PC-9 (cell line): ENCODE measurements around the gene RCOR1. TPM values are rescaled to one million over a fixed set of nuclear protein-coding genes. Genes with fewer than 3 reads are reported as not detected.

Experiments used
- BruUV-seq: library from RNA; stranded (reverse); fragments of 400-500 nt; replicated peaks from 2 replicates; lab custom pipeline; 2021; lab: Mats Ljungman, UMichigan
- CTCF ChIA-PET: fragments of 300-600 bp; sonication (Branson Sonifier 250); formaldehyde crosslinking; loops from one replicate; lab custom pipeline; 2022; ENCODE audit warnings: antibody characterized with exemption; lab: Charles Lee
- POLR2A ChIA-PET: fragments of 300-600 bp; sonication (Branson Sonifier 250); formaldehyde crosslinking; loops from one replicate; lab custom pipeline; 2022; ENCODE audit warnings: antibody characterized with exemption; ENCODE audit not compliant: unreplicated experiment; lab: Charles Lee
- DNase-seq, 2 experiments: peaks; one replicate each; pipeline versions ENCODE4 v3.0.0 to v3.0.0-alpha.2; 2015 to 2022; ENCODE audit warnings: mixed read lengths in 1 of 2
- H2AFZ ChIP-seq: fragments of 200-600 bp; sonication (generic); 2 replicates; pipeline ENCODE4 v1.8.1; 2017; ENCODE audit warnings: antibody characterized with exemption
- H3F3A ChIP-seq: fragments of 200-600 bp; sonication (generic); 2 replicates; pipeline ENCODE4 v1.8.1; 2017; ENCODE audit warnings: antibody characterized with exemption, mild to moderate bottlenecking, low read depth; ENCODE audit not compliant: insufficient read depth
- H3K27ac ChIP-seq: fragments of 200-600 bp; sonication (generic); 2 replicates; pipeline ENCODE4 v1.6.1; 2016; ENCODE audit warnings: mixed run types
- H3K27me3 ChIP-seq: fragments of 200-600 bp; sonication (generic); 2 replicates; pipeline ENCODE4 v1.6.1; 2016; ENCODE audit warnings: low read depth, mixed run types; ENCODE audit not compliant: insufficient read depth
- H3K36me3 ChIP-seq: fragments of 200-600 bp; sonication (generic); 2 replicates; pipeline ENCODE4 v1.6.1; 2016; ENCODE audit warnings: low read depth, mixed run types
- H3K4me1 ChIP-seq: fragments of 200-600 bp; sonication (generic); replicated peaks from 2 replicates; pipeline ENCODE4 v1.6.1; 2016; ENCODE audit warnings: mixed run types; ENCODE audit not compliant: insufficient read depth
- H3K4me2 ChIP-seq: fragments of 200-600 bp; sonication (generic); 2 replicates; pipeline ENCODE4 v1.6.1; 2017; ENCODE audit warnings: mixed run types
- H3K4me3 ChIP-seq: fragments of 200-600 bp; sonication (generic); 2 replicates; pipeline ENCODE4 v1.6.1; 2016; ENCODE audit warnings: mixed run types
- H3K79me2 ChIP-seq: fragments of 200-600 bp; sonication (generic); 2 replicates; pipeline ENCODE4 v1.6.1; 2017; ENCODE audit warnings: low read depth, mixed run types
- H3K9me2 ChIP-seq: fragments of 200-600 bp; sonication (generic); 2 replicates; pipeline ENCODE4 v1.8.1; 2017; ENCODE audit warnings: mild to moderate bottlenecking; ENCODE audit not compliant: insufficient read depth
- H3K9me3 ChIP-seq: fragments of 200-600 bp; sonication (generic); 2 replicates; pipeline ENCODE4 v1.8.1; 2016; ENCODE audit warnings: low read depth; ENCODE audit not compliant: insufficient read depth
- H4K20me1 ChIP-seq: fragments of 200-600 bp; sonication (generic); 2 replicates; pipeline ENCODE4 v1.8.1; 2017; ENCODE audit not compliant: insufficient read depth
- EZH2 ChIP-seq: fragments of 200-600 bp; sonication (generic); IDR thresholded peaks from 2 replicates; pipeline ENCODE4 v1.8.0; 2017; ENCODE audit warnings: antibody characterized with exemption, low read depth
- intact Hi-C: fragments of 100-400 bp; cut with micrococcal nuclease; formaldehyde crosslinking; loops from one replicate; pipeline ENCODE4 v1.10.0; 2022; ENCODE audit not compliant: unreplicated experiment
- total RNA-seq: library from RNA; stranded (reverse); gene quantifications from 2 replicates; pipeline ENCODE4 v1.2.3, GENCODE V29; 2021
- TF ChIP-seq, protein P1 (sequence below): fragments of 200-600 bp; sonication (generic); conservative IDR thresholded peaks from 2 replicates; pipeline ENCODE4 v1.6.1; 2017; ENCODE audit warnings: mixed run types, antibody characterized with exemption, mild to moderate bottlenecking, moderate library complexity

The RCOR1 gene
- total RNA-seq, 1 experiment from 2014 or later = 67.2 TPM

DNA sequence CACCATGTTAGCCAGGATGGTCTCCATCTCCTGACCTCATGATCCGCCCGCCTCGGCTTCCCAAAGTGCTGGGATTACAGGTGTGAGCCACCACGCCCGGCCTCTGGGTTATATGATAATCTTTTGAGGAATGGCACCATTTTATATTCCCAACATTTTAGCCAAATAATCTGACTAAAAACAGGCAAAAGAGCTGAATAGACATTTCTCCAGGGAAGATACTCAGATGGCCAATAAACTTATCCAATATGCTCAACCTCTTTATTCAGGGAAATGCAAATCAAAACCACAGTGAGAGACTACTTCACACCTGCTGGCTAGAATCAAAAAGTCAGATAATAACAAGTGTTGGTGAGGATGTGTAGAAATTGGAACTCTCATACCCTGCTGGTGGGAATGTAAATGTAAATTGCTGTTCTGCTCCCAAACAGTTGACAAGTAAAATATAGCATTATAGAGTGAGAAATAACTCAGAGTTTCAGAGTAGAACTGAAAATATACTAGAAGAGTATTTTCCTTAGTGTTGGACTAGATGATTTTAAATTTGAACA is 80.0 kb downstream of the RCOR1 start:
- intact Hi-C loops = no loop called here
- TF ChIP-seq EZH2 = no peak
- TF ChIP-seq, protein P1, sequence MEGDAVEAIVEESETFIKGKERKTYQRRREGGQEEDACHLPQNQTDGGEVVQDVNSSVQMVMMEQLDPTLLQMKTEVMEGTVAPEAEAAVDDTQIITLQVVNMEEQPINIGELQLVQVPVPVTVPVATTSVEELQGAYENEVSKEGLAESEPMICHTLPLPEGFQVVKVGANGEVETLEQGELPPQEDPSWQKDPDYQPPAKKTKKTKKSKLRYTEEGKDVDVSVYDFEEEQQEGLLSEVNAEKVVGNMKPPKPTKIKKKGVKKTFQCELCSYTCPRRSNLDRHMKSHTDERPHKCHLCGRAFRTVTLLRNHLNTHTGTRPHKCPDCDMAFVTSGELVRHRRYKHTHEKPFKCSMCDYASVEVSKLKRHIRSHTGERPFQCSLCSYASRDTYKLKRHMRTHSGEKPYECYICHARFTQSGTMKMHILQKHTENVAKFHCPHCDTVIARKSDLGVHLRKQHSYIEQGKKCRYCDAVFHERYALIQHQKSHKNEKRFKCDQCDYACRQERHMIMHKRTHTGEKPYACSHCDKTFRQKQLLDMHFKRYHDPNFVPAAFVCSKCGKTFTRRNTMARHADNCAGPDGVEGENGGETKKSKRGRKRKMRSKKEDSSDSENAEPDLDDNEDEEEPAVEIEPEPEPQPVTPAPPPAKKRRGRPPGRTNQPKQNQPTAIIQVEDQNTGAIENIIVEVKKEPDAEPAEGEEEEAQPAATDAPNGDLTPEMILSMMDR = no peak; the same call in 1 of the 2 replicates
- peaks cover 60% of the 10 kb centered on the region for H3F3A ChIP-seq
- no peaks in the 10 kb centered on the region for H3K4me1 ChIP-seq
- peaks cover 44% of the 10 kb centered on the region for H4K20me1 ChIP-seq
- ChIA-PET CTCF (no interaction called here), POLR2A (interaction anchor here (0.6 kb wide), 1 partner anchor 39 kb away, joined by 9 read pairs; no protein-coding TSS in a partner anchor)
- peaks cover 9% of the 10 kb centered on the region; the same call in 1 of the 2 replicates for H3K36me3 ChIP-seq
- H3K9me2 ChIP-seq = no peaks in the 10 kb centered on the region
- no peaks in the 10 kb centered on the region for H3K27me3 ChIP-seq
- H2AFZ ChIP-seq = no peak overlapping the region
- no peak overlapping the region for H3K4me3 ChIP-seq
- BruUV-seq = no TSS peak
- H3K79me2 ChIP-seq = peaks cover 77% of the 10 kb centered on the region
- no peak overlapping the region for H3K4me2 ChIP-seq
- no peak overlapping the region for H3K27ac ChIP-seq
- no peaks in the 10 kb centered on the region for H3K9me3 ChIP-seq
- DNase-seq = no peak

GRCh38 chr14:102675396-102675795 is 82.9 kb downstream of the RCOR1 start:
- Histone ChIP-seq H3K4me1 (no peaks in the 10 kb centered on the region), H3K9me2 (no peaks in the 10 kb centered on the region), H3K4me3 (no peak overlapping the region), H4K20me1 (peaks cover 52% of the 10 kb centered on the region), H3K27ac (0 out of 2 replicates have a peak overlapping the region, but pooled peaks have one; percentile 3), H3K36me3 (no peaks in the 10 kb centered on the region), H3K79me2 (peaks cover 73% of the 10 kb centered on the region), H3K4me2 (no peak overlapping the region), H3K27me3 (no peaks in the 10 kb centered on the region), H2AFZ (no peak overlapping the region), H3F3A (peaks cover 56% of the 10 kb centered on the region), H3K9me3 (no peaks in the 10 kb centered on the region)
- intact Hi-C loops = no loop called here
- no TSS peak for BruUV-seq
- no peak for DNase-seq
- CTCF ChIA-PET = no interaction called here
- TF ChIP-seq, protein P1 = no peak
- no peak for TF ChIP-seq EZH2
- POLR2A ChIA-PET = no interaction called here

- Histone ChIP-seq H3K9me2 (no peaks in the 10 kb centered on the region), H3K27ac (no peak overlapping the region), H3K79me2 (peaks cover 58% of the 10 kb centered on the region), H3F3A (peaks cover 62% of the 10 kb centered on the region), H3K36me3 (peaks cover 11% of the 10 kb centered on the region; the same call in 1 of the 2 replicates), H3K4me2 (no peak overlapping the region), H2AFZ (no peak overlapping the region), H3K9me3 (no peaks in the 10 kb centered on the region), H3K4me1 (no peaks in the 10 kb centered on the region), H4K20me1 (peaks cover 49% of the 10 kb centered on the region), H3K27me3 (no peaks in the 10 kb centered on the region), H3K4me3 (no peak overlapping the region)
- no TSS peak for BruUV-seq
- TF ChIP-seq, protein P1 = no peak
- TF ChIP-seq EZH2 = no peak
- DNase-seq = peak in 1 of 2 experiments; percentile 34
- intact Hi-C loops = no loop called here
- ChIA-PET CTCF (no interaction called here), POLR2A (no interaction called here)
These were observed 85.9 kb downstream of the RCOR1 start for GRCh38 chr14:102678394-102678793.
